ENCODE data around the gene REC114. TPM values are rescaled to one million over a fixed set of nuclear protein-coding genes. Genes with fewer than 3 reads are reported as not detected.

REC114 gene
- total and polyA plus RNA-seq, 2 of the 8 experiments (the other 6 are each of a cell fraction or from before 2014, with no cell fraction given) = 0.12 TPM; not detected in 1

GRCh38 chr15:73539212-73540128 is 96.5 kb downstream of the REC114 start:
- CTCF ChIA-PET (ENCODE audit: partially characterized antibody) = interaction anchor here (0.7 to 1.4 kb wide), 2 partner anchors 38 to 95 kb away, joined by 3 read pairs; no protein-coding TSS in a partner anchor
- Histone ChIP-seq H3K4me3 (ENCODE audit: extremely low read depth in 1 of 4, insufficient read depth in 2 of 4, low read depth in 3 of 4, low read length in 4 of 4) (no peak overlapping the region), H3K14ac (ENCODE audit: insufficient read length) (no peak overlapping the region), H3K27ac (ENCODE audit: low read depth, low read length) (no peak overlapping the region), H4K91ac (replicated peaks; ENCODE audit: insufficient read length, low read length) (no peak overlapping the region), H4K5ac (ENCODE audit: insufficient read length, low read depth, low read length) (no peak overlapping the region), H4K20me1 (replicated peaks in 1 of 2; ENCODE audit: control insufficient read depth in 1 of 2, insufficient read depth in 2 of 2, low read length in 2 of 2) (no peaks in the 10 kb centered on the region), H3K4me1 (replicated peaks in 1 of 4; ENCODE audit: control insufficient read depth in 3 of 4, insufficient read depth in 4 of 4, low read length in 3 of 4) (no peaks in the 10 kb centered on the region), H3K79me2 (ENCODE audit: control insufficient read depth in 1 of 2, insufficient read depth in 2 of 2, low read length in 2 of 2) (no peaks in the 10 kb centered on the region), H3K79me1 (ENCODE audit: low read depth, low read length) (no peaks in the 10 kb centered on the region), H2BK12ac (ENCODE audit: low read depth, low read length) (no peak overlapping the region), H3K36me3 (ENCODE audit: control insufficient read depth in 2 of 4, insufficient read depth in 4 of 4, low read length in 3 of 4) (no peaks in the 10 kb centered on the region), H4K8ac (ENCODE audit: extremely low read depth, insufficient read depth, low read length) (no peak overlapping the region), H3K9me3 (ENCODE audit: insufficient read depth in 2 of 2, low read depth in 1 of 2, low read length in 1 of 2) (no peaks in the 10 kb centered on the region), H2BK120ac (replicated peaks; ENCODE audit: low read depth, low read length) (no peak overlapping the region), H2AFZ (ENCODE audit: low read length) (no peak overlapping the region), H3K23me2 (ENCODE audit: low read depth, low read length) (no peaks in the 10 kb centered on the region), H2BK20ac (ENCODE audit: low read length) (no peak overlapping the region), H3K4ac (replicated peaks; ENCODE audit: insufficient read length, low read depth, low read length) (no peak overlapping the region), H3K4me2 (ENCODE audit: insufficient read depth in 1 of 2, low read depth in 2 of 2, low read length in 2 of 2) (no peak overlapping the region), H3K56ac (replicated peaks; ENCODE audit: insufficient read length, low read depth, low read length) (no peak overlapping the region), H2BK15ac (ENCODE audit: low read length) (no peak overlapping the region), H3K9ac (replicated peaks in 1 of 4; ENCODE audit: extremely low read depth in 1 of 4, low read depth in 3 of 4, low read length in 3 of 4) (no peak overlapping the region), H3K23ac (ENCODE audit: insufficient read length) (no peak overlapping the region), H2BK5ac (ENCODE audit: low read depth, low read length) (no peak overlapping the region), H3K18ac (ENCODE audit: extremely low read depth, low read length) (no peak overlapping the region), H2AK5ac (ENCODE audit: low read depth, low read length) (no peak overlapping the region), H3K27me3 (replicated peaks in 1 of 4; ENCODE audit: control insufficient read depth in 3 of 4, extremely low read depth in 1 of 4, insufficient read depth in 3 of 4, low read length in 3 of 4) (peaks cover 0 to 1% (median 0%) of the 10 kb centered on the region in 4 experiments; a peak in 1 of 7 replicates)
- POLR2A ChIA-PET (ENCODE audit: partially characterized antibody) = no interaction called here
- TF ChIP-seq RAD21 (IDR thresholded peaks at IDR 0.05 in 1 of 2, conservative IDR thresholded peaks at IDR 0.05 in 1 of 2; ENCODE audit: low read depth in 2 of 2, low read length in 2 of 2) (peak; percentile 28 to 39; a peak in 3 of 4 replicates), SIX5 (IDR thresholded peaks at IDR 0.05; ENCODE audit: low read depth, low read length) (no peak), MAFK (IDR thresholded peaks at IDR 0.05; ENCODE audit: low read depth, low read length) (no peak), TAF7 (optimal IDR thresholded peaks at IDR 0.05; ENCODE audit: borderline replicate concordance, low read depth, low read length) (no peak)
- no peak for DNase-seq (ENCODE audit: low read depth in 1 of 2, low spot score in 2 of 2)
- 89% methylated on average over 6 of the region's 9 CpGs; no CpG with 5 or more reads in 1 of the 2 experiments for WGBS, 2 experiments (ENCODE audit: extremely low coverage in 1 of 2, insufficient coverage in 1 of 2, insufficient read length in 1 of 2, insufficient replicate concordance in 2 of 2, low coverage in 1 of 2, low lambda C conversion rate in 2 of 2, missing lambda C conversion rate in 1 of 2)
- no peak for FAIRE-seq
